ENCODE measurements around the gene SH3PXD2B.

DNA sequence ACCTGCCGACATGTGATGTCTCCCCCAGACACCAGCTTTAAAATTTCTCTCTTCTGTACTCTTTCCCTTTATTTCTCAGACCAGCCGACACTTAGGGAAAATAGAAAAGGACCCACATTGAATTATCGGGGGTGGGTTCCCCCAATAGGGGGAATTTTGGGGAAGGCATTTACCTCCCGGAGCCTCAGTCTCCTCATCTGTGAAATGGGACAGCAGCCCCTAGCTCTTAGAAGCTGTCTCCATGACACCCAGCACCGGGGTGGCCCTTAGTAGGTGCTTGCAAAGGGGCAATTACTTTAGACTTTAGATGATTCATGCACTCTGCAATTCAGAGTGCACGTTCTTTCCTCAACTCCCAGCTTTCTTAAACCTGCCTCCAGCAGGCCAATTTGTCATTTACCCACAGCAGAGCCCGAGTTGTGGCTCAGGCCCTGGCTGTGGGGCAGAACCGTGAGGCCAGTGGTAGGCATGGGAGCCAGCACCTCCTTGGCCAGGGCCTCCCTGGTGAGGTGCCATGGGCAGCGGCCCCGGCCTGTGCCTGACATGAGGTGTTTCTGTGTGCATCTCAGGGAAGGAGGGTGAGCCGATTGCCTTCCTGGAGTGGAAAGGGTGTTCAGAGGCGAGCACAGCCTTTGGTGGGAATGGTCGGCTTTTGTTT is 51.7 kb downstream of the SH3PXD2B start:
- TF ChIP-seq EZH2 (IDR thresholded peaks at IDR 0.05; ENCODE audit: insufficient read depth, poor library complexity, severe bottlenecking): no peak
- TF ChIP-seq EZH2phosphoT487 (IDR thresholded peaks at IDR 0.05; ENCODE audit: insufficient read depth, low read depth): no peak
